Stimulated activated CD8-positive, alpha-beta memory T cell treated with anti-CD3 and anti-CD28 coated beads, Interleukin-4, amount 100 ng/mL, for 1 hour (primary cell): ENCODE measurements around the gene VSTM2B.

Experiments used
- DNase-seq, 2 donors: peaks; one replicate each; pipeline ENCODE4 v3.0.0-alpha.2; 2020; ENCODE audit warnings: low read depth in 2 of 2, low spot score in 1 of 2

VSTM2B gene

GRCh38 chr19:29495901-29496441, 29.8 kb upstream of the VSTM2B start:
- DNase-seq: no peak

GRCh38 chr19:29497241-29497640, 28.6 kb upstream of the VSTM2B start:
- DNase-seq: no peak

- no peak for DNase-seq
These were observed 27.9 kb upstream of the VSTM2B start for GRCh38 chr19:29497686-29498436.

GRCh38 chr19:29499261-29499920, 26.4 kb upstream of the VSTM2B start:
- DNase-seq: no peak

- no peak for DNase-seq
These were observed 25.7 kb upstream of the VSTM2B start for GRCh38 chr19:29499921-29500590.

GRCh38 chr19:29501816-29502580, 23.8 kb upstream of the VSTM2B start:
- DNase-seq: no peak

- DNase-seq: no peak
These were observed 23.3 kb upstream of the VSTM2B start for GRCh38 chr19:29502581-29502850.

- no peak for DNase-seq
These were observed 22.5 kb upstream of the VSTM2B start for GRCh38 chr19:29503140-29503758.

- no peak for DNase-seq
These were observed 22.0 kb upstream of the VSTM2B start for GRCh38 chr19:29503785-29504184.

GRCh38 chr19:29504454-29504853, 21.3 kb upstream of the VSTM2B start:
- no peak for DNase-seq

GRCh38 chr19:29505097-29505824, 20.5 kb upstream of the VSTM2B start:
- DNase-seq: no peak

GRCh38 chr19:29506619-29506911, 19.2 kb upstream of the VSTM2B start:
- DNase-seq: no peak

GRCh38 chr19:29507081-29507860, 18.5 kb upstream of the VSTM2B start:
- DNase-seq: no peak

GRCh38 chr19:29508181-29508580, 17.6 kb upstream of the VSTM2B start:
- DNase-seq: no peak

- no peak for DNase-seq
These were observed 16.3 kb upstream of the VSTM2B start for GRCh38 chr19:29509456-29509855.

- DNase-seq: no peak
These were observed 15.0 kb upstream of the VSTM2B start for GRCh38 chr19:29510701-29511265.

GRCh38 chr19:29511768-29512167, 14.0 kb upstream of the VSTM2B start:
- no peak for DNase-seq

- no peak for DNase-seq
These were observed 13.0 kb upstream of the VSTM2B start for GRCh38 chr19:29512748-29513147.

GRCh38 chr19:29514525-29515232, 11.1 kb upstream of the VSTM2B start:
- no peak for DNase-seq
